Hematopoietic multipotent progenitor cell treated with erythropoietin and hydrocortisone succinate and interleukin-3 and kit ligand, for 6 days (in vitro differentiated cells): ENCODE data around the gene KRT23.

Experiments
- DNase-seq: peaks from one replicate; pipeline ENCODE4 v3.0.0-alpha.2; 2015

Gene KRT23

GRCh38 chr17:40937384-40937819, at the start of gene KRT23:
TSS of gene KRT23 (minus strand) at chr17:40937646. CDS start at chr17:40936603, 1,043 bp downstream.
- no peak for DNase-seq

DNA sequence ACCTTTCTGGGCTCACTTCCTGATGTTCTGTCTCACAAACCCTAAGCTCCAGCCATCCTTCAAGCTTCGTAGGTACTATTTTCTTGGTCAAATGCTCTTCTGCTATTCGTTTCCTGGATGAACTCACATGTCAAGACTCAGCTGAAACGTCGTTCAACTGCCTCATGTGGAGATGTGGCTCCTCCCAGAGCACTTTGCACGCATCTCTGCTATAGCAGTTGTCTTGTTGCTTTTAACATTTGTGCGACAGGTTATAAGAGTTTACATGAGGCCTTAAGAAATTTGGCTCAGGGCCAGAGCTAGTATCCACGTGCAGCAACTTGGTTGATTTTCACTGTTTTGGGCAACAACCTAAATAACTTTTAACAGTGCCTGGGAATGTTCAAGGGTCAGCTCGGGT, 49.5 kb upstream of the KRT23 start:
- DNase-seq: no peak

GRCh38 chr17:40984226-40984625, 46.8 kb upstream of the KRT23 start, which contains the start of gene KRT40:
TSS of gene KRT40 (minus strand) at chr17:40984326. CDS start at chr17:40984273, 53 bp downstream.
- no peak for DNase-seq

DNA sequence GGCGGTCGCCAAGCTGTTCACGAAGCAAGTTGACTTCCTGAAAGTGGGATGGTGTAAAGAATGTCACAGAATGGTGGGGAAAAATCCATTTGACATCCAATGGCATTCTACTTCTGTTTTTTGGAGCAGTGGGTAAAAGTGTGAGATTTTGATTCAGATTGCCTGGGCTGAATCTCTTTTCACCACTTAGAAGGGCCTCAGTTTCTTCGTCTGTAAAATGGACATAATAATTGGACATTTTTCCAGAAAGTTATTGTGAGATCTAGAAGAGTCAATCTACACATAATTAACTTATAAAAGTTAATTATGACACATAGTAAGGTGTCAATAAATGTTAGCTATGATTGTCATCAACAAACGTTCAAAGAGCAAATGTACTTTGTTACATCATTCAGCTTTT, 43.7 kb upstream of the KRT23 start:
- DNase-seq: no peak

GRCh38 chr17:40980596-40980995, 43.1 kb upstream of the KRT23 start:
- DNase-seq: no peak

DNA sequence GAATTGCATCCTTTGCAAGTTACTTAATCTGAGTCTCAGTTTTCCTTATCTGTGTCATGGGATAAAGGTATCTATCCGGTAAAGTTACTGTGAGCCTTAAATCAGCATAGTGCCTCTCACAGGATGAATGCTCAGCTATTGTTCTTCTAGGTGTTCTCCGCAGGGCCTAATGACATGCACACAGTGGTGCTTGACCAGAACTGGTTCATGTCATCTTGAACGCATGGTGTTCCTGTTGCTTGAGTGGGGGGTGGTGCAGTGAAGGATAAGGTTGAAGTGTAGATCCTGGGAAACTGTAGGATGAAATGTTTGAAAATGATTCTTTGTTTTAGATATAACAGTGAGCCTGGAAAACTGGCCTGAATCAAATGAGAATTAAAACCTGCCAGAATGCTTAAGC, 42.7 kb upstream of the KRT23 start:
- no peak for DNase-seq

- DNase-seq: no peak
Measured at GRCh38 chr17:40978575-40979151, 41.2 kb upstream of the KRT23 start.

GRCh38 chr17:40975516-40975915, 38.1 kb upstream of the KRT23 start:
- DNase-seq: no peak

- DNase-seq: no peak
Measured at GRCh38 chr17:40974366-40974765, 36.9 kb upstream of the KRT23 start.

GRCh38 chr17:40967582-40967981, 30.1 kb upstream of the KRT23 start:
- no peak for DNase-seq

DNA sequence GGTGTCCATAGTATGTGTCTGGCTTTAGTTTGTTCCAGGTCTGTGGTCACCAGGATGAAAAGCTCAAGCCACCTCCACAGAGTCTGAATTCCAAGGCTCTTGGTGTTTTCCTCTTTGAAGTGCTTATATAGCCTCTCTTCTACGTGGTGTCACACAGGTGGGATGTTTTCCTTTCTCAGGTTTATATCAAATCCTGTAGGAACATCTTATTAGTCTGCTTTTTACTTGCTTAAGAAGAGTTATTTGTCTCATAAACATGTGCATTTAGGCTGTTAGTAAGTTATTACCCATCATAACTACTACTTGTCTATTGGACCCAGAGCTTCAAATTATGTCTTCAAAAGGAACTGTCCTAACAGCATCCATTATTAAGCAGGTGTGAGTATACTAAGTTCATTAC, 29.4 kb upstream of the KRT23 start, which contains the start of gene KRT39:
KRT39 (minus strand) TSS at position 101 of the 400 bp plus-strand sequence; CDS start at position 9, 92 bp downstream.
- DNase-seq: no peak

DNA sequence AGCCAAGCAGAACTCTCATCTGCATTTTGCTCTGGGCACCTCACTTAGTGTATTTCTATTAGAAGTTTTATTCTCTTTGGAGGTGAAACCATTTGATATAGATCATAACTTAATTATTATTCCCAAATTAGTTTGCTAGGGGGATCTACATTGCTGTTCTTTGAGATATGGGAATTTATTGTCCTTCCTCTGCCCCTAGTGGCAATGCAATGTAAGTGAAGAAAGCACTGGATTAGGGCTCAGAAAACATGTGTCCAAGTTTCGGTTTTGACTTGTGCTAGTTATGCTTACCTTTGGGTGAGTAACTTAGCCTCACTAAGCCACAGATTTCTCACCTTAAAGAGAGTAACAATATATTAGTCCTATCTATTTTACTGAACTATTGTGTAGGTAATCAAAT, 26.4 kb upstream of the KRT23 start:
- peak; percentile 50 for DNase-seq

DNA sequence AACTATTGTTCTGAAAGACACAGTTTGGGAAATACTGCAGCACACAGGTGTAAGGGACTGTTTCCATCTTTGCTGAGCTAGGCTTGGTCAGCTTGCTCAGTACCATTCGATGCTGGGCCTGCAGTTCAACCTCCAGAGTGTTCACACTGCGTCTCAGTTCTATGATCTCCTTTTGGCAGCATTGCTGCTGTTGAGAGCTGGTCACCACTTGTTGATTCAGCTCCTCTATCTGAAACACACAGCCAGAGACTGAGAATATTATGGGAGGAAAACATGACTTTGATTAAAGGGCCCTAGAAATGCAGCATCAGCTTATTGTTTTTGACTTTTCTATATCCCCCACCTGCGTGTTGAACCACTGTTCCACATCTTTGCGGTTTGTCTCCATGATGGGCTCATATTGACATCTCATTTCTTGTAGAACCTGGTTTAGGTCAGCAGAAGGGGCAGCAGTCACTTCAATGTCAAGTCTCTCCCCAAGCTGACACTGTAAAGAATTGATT, 24.7 kb upstream of the KRT23 start:
- DNase-seq: no peak

DNA sequence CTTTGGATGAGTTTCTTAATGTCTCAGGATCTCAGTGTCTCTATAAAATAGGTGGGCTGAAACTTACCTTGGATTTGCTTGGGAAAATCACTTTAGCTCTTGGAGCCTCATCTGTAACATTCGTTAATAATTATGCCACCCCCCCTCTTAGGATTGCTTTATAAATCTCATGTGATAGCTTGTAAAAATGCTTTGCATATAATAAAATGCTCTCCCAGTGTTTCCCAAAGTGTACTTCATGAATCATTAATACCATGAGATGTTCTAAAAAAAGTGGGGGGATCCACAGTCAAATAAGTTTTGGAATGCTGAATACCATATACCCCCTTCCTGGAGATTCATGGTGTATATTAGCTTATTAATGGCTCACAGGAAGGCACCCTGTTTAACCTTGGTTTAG, 24.1 kb upstream of the KRT23 start:
- no peak for DNase-seq

GRCh38 chr17:40960144-40960543, 22.7 kb upstream of the KRT23 start:
- no peak for DNase-seq

- no peak for DNase-seq
Measured at GRCh38 chr17:40958086-40958953, 20.9 kb upstream of the KRT23 start.

DNA sequence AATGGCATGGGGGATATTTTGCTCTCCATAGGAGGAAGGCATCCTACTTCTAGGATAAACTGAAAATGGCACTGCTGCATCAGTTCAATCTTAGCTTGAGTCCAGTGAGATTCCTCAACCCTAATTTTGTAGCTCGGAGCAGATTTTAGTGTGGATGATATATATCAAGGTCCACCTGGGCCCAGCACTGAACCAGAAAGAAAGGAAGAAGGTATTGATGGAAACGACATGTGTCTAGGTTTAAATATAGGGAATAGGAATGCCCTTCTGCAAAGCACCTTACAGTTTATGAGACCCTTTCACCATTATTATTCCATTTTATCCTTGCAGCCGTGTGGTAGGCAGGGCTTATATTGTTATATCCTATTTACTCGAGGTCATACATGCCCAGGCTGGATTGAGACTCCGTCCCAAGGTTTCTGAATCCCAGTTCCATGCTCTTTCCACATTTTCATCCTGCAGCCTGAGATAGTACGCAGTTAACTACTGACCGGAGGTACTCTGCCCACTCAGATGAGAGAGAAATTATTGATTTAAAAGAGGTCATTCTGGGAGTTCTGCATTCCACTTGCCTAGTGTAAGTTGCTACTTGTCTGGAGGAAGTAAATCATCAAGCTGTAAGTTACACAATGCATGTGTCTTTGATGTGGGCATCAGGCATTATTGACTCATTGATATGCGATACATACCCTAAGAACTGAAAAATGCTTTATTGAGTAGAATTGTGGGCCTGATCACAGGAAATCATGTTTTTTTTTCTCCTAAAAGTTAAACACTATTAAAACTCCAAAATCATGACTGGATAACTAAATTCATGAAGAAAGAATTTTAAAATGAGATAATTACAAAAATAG, 19.2 kb upstream of the KRT23 start:
- no peak for DNase-seq

GRCh38 chr17:40953881-40954280, 16.4 kb upstream of the KRT23 start:
- DNase-seq: no peak

- no peak for DNase-seq
Measured at GRCh38 chr17:40952661-40953060, 15.2 kb upstream of the KRT23 start.

GRCh38 chr17:40952154-40952553, 14.7 kb upstream of the KRT23 start:
- no peak for DNase-seq

- no peak for DNase-seq
Measured at GRCh38 chr17:40951011-40951622, 13.7 kb upstream of the KRT23 start.

DNA sequence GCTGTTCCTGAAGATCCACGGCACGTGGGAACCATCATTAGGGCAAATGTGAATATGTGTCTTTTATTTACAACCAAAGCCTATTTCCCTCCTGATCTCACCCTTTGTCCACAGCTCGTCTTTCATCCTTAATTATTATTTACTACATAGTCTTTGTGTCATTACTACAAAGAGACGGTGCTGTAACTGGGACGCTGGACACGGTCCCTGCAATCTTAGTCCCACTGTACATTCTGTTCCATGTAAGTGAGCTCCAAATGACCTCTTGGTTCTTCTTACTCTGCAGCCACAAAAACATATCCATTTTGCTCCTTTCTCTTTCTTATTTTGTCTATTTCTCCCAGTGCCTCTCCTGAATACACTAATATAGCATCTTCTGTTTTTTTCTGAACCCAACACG, 12.7 kb upstream of the KRT23 start:
- DNase-seq: no peak

DNA sequence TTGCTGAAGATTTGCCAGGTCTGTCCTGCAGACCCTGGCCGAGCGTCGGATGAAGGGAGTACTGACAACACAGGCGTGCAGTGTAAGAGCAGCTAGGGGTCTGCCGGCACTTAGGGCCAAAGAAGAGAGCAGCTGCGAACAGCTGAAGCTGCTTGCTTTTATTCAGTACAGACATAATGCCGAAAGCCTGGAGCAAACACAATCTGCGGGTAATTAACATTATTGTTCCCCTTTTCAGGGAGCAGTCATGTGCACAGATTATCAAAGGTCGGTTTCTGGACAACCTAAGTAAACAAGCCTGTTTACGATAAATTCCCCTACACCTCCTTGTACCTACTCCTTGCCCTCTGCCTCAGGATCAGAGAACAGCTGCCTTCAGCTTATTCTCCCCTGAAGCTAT, 12.0 kb upstream of the KRT23 start:
- DNase-seq: no peak
